Mesendoderm (in vitro differentiated cells): ENCODE results near the gene SPATA13.

Experiments used
- DNase-seq: peaks from one replicate; pipeline ENCODE4 v3.0.0; 2013
- H2AK5ac ChIP-seq: 2 replicates; pipeline ENCODE4 v1.6.1; 2013; ENCODE audit warnings: low read length, inconsistent platforms
- H2BK120ac ChIP-seq: 2 replicates; pipeline ENCODE4 v1.6.1; 2013; ENCODE audit warnings: low read depth, mild to moderate bottlenecking, low read length, moderate library complexity, mixed read lengths
- H2BK15ac ChIP-seq: replicated peaks from 2 replicates; pipeline ENCODE4 v1.6.1; 2013; ENCODE audit warnings: low read depth, mild to moderate bottlenecking, moderate library complexity
- H2BK5ac ChIP-seq: 2 replicates; pipeline ENCODE4 v1.6.1; 2013; ENCODE audit warnings: low read length, inconsistent platforms
- H3K18ac ChIP-seq: 2 replicates; pipeline ENCODE4 v1.6.1; 2013; ENCODE audit warnings: mild to moderate bottlenecking, low read length, mixed read lengths
- H3K23ac ChIP-seq: one replicate; pipeline ENCODE4 v1.6.1; 2013; ENCODE audit warnings: low read length
- H3K27ac ChIP-seq: 2 replicates; pipeline ENCODE4 v1.5.1; 2013; ENCODE audit warnings: low read depth, mild to moderate bottlenecking, inconsistent platforms, low read length, moderate library complexity
- H3K27me3 ChIP-seq: 2 replicates; pipeline ENCODE4 v1.6.1; 2013; ENCODE audit warnings: low read length, control low read depth, mild to moderate bottlenecking, inconsistent platforms; ENCODE audit not compliant: insufficient read depth, poor library complexity
- H3K36me3 ChIP-seq: 2 replicates; pipeline ENCODE4 v1.6.1; 2013; ENCODE audit warnings: low read length, inconsistent platforms; ENCODE audit not compliant: control insufficient read depth, insufficient read depth
- H3K4ac ChIP-seq: one replicate; pipeline ENCODE4 v1.6.1; 2013; ENCODE audit warnings: low read depth, mild to moderate bottlenecking, low read length, moderate library complexity
- H3K4me1 ChIP-seq: 2 replicates; pipeline ENCODE4 v1.6.1; 2013; ENCODE audit warnings: low read depth, low read length, inconsistent platforms; ENCODE audit not compliant: control insufficient read depth
- H3K4me2 ChIP-seq: 2 replicates; pipeline ENCODE4 v1.6.1; 2013; ENCODE audit warnings: low read length
- H3K4me3 ChIP-seq: 2 replicates; pipeline ENCODE4 v1.5.1; 2013; ENCODE audit warnings: mild to moderate bottlenecking, low read length
- H3K56ac ChIP-seq: one replicate; pipeline ENCODE4 v1.6.1; 2013; ENCODE audit warnings: low read length
- H3K79me1 ChIP-seq: 2 replicates; pipeline ENCODE4 v1.6.1; 2013; ENCODE audit warnings: low read length, inconsistent platforms
- H3K79me2 ChIP-seq: 2 replicates; pipeline ENCODE4 v1.6.1; 2013; ENCODE audit warnings: mild to moderate bottlenecking, low read length; ENCODE audit not compliant: control insufficient read depth, insufficient read depth
- H3K9ac ChIP-seq: 2 replicates; pipeline ENCODE4 v1.6.1; 2013; ENCODE audit warnings: low read length, inconsistent platforms
- H4K5ac ChIP-seq: one replicate; pipeline ENCODE4 v1.6.1; 2013; ENCODE audit warnings: low read length
- H4K8ac ChIP-seq: one replicate; pipeline ENCODE4 v1.6.1; 2013; ENCODE audit warnings: low read depth, mild to moderate bottlenecking, control low read depth, low read length, moderate library complexity
- WGBS: extraction: QIAGEN DNeasy Blood & Tissue Kit; methylation state at CpG from one replicate; pipeline ENCODE4 v1.1.7; 2013; ENCODE audit warnings: low lambda C conversion rate, missing lambda C conversion rate; ENCODE audit not compliant: insufficient coverage; ENCODE audit errors: extremely low coverage; 5-methylcytosine and 5-hydroxymethylcytosine counted together

SPATA13 gene

DNA sequence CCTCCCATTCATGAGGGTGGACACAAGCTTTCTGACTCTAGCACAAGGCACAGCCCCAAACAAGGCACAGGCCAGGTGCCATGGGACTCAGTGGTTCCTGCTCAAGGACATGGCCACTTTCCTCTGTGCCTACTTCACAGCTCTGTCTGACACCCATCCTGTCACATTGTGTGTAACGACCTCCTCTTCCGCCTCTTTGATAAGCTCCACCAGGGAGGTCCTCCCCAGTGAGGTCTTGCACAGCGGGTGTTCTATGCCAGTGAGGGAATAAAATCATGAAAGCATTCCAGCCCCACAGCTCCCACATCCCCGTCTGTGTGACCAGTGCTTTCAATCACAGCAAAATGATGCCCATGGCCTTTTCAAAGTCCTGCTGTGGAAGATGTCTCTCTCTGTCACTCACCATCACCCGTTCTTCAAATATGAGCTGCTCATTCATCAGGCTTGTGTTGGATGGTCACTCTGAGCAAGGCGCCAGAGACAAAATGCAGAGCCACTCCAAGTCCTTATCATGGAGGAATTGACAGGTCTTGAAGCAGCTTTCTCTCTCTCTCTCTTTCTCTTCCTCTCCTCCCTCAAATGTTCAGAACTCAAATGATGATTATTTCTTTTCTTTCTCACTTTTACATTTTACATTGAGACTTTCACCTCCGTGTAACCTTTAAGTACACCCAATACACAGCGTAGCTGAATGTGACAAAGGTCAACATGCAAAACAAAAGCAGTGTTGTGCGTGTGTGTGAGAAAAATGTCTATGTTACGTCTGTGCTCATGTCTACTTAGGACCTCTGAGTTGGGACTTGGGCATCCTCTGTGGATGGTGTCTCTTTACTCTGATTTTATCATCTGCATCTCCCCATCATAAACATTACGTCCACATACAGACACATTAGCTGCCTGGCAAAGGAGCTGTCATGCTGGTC is 8.0 kb upstream of the SPATA13 start:
- H3K27me3 ChIP-seq = no peaks in the 10 kb centered on the region
- no peak overlapping the region for H2BK120ac ChIP-seq
- H3K56ac ChIP-seq = peak overlapping the region; percentile 27
- no peaks in the 10 kb centered on the region for H3K79me2 ChIP-seq
- no peak overlapping the region for H2BK15ac ChIP-seq
- H3K27ac ChIP-seq = no peak overlapping the region
- H3K4me2 ChIP-seq = no peak overlapping the region
- peak overlapping the region; percentile 44 for H2BK5ac ChIP-seq
- WGBS = no CpG with 5 or more reads among the region's 11 CpGs
- no peak overlapping the region for H4K5ac ChIP-seq
- H3K36me3 ChIP-seq = no peaks in the 10 kb centered on the region
- peaks cover 20% of the 10 kb centered on the region for H3K4me1 ChIP-seq
- no peak overlapping the region for H3K9ac ChIP-seq
- peak overlapping the region; percentile 10 for H3K18ac ChIP-seq
- H3K23ac ChIP-seq = peak overlapping the region; percentile 30
- no peaks in the 10 kb centered on the region for H3K79me1 ChIP-seq
- peak overlapping the region; percentile 40 for H2AK5ac ChIP-seq
- peak overlapping the region; percentile 49 for H3K4ac ChIP-seq
- peak; percentile 79 for DNase-seq
- no peak overlapping the region for H3K4me3 ChIP-seq
- no peak overlapping the region for H4K8ac ChIP-seq

DNA sequence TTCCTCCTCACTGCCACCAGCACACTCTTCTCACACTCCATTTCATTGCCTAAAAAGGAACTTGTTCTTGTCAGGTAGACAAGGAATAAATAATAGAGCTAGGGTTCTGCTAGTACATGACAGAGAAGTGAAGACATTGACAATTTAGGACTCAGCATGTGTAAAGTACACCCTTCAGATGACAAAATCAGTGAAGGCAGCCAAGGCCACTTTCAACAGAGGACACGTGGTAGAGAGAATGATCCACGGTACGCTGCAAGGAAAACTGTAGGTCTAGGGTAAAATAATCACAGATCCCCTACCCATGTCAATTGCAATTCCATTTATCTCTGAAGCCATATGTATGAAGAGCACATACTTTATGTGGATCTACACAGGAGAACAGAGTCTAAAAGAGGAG is 7.2 kb upstream of the SPATA13 start:
- no peaks in the 10 kb centered on the region for H3K79me2 ChIP-seq
- peak overlapping the region; percentile 35 for H3K56ac ChIP-seq
- H4K8ac ChIP-seq = no peak overlapping the region
- no peak overlapping the region for H2BK15ac ChIP-seq
- no CpG with 5 or more reads among the region's 3 CpGs for WGBS
- H3K23ac ChIP-seq = no peak overlapping the region
- H3K4me1 ChIP-seq = peaks cover 20% of the 10 kb centered on the region
- H3K4me3 ChIP-seq = no peak overlapping the region
- peak overlapping the region; percentile 36 for H2BK5ac ChIP-seq
- no peak overlapping the region for H4K5ac ChIP-seq
- no peaks in the 10 kb centered on the region for H3K36me3 ChIP-seq
- H3K79me1 ChIP-seq = no peaks in the 10 kb centered on the region
- H3K4ac ChIP-seq = no peak overlapping the region
- H2BK120ac ChIP-seq = no peak overlapping the region
- no peaks in the 10 kb centered on the region for H3K27me3 ChIP-seq
- no peak overlapping the region for H3K4me2 ChIP-seq
- H2AK5ac ChIP-seq = peak overlapping the region; percentile 18
- no peak overlapping the region for H3K27ac ChIP-seq
- no peak overlapping the region for H3K9ac ChIP-seq
- DNase-seq = no peak
- H3K18ac ChIP-seq = no peak overlapping the region

DNA sequence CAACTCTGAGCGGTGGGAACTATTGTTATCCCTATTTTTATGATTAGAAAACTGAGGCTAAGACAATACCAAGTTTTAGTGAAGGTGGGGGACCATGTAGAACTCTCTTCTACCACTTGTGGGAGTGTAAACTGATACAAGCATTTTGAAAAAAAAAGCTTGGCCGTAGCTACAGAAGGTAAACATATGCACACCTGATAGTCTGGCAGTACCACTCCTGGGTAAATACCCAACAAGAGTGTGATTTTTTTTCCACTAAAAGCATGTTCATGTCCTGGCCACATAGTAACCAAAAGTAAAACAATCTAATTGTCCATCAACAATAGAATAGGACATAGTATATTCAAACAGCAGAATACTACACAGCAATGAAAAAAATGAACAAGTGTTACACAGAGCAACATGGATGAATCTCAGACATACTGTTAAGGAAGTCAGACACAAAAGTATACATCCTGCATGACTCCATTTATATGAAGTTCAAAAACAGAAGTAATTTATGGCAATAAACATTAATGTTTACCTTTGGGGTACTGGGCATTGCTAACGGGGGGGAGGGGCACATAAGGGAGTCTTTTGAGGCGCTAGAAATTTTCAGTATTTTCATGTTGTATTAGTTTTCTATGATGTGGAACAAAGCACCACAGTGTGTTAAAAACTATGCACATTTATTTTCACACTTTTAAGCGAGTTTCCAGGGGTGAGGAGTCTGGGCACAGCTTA is 6.4 kb upstream of the SPATA13 start:
- Histone ChIP-seq H2AK5ac (no peak overlapping the region), H3K79me1 (no peaks in the 10 kb centered on the region), H3K56ac (no peak overlapping the region), H3K27ac (no peak overlapping the region), H4K8ac (no peak overlapping the region), H3K79me2 (no peaks in the 10 kb centered on the region), H3K4ac (no peak overlapping the region), H3K4me1 (peaks cover 13% of the 10 kb centered on the region), H3K4me3 (no peak overlapping the region), H3K4me2 (no peak overlapping the region), H3K36me3 (no peaks in the 10 kb centered on the region), H2BK5ac (no peak overlapping the region), H2BK120ac (no peak overlapping the region), H4K5ac (no peak overlapping the region), H3K23ac (no peak overlapping the region), H3K9ac (no peak overlapping the region), H2BK15ac (no peak overlapping the region), H3K18ac (peak overlapping the region; percentile 34), H3K27me3 (no peaks in the 10 kb centered on the region)
- DNase-seq = no peak
- WGBS = no CpG with 5 or more reads among the region's 5 CpGs

DNA sequence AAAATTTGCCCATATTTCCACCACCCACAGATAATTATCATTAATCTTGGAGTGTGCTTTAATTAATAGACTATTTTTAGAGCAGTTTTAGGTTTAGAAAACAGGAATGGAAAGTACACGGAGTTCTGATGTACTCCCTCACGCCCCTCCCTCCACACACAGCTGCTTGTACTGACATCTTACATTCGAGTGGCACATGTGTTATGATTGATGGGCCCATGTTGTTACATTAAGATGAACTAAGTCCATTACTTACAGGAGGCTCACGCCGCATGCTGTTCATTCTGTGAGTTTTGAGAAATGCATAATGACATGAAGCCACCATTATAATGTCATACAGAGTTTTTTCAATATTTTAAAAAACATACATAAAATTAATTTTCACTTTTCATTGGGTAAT is 1.2 kb upstream of the SPATA13 start:
- DNase-seq = no peak
- Histone ChIP-seq H3K36me3 (no peaks in the 10 kb centered on the region), H3K4me2 (no peak overlapping the region), H3K56ac (no peak overlapping the region), H3K18ac (no peak overlapping the region), H3K27me3 (no peaks in the 10 kb centered on the region), H2BK5ac (no peak overlapping the region), H2BK120ac (no peak overlapping the region), H3K79me2 (peaks cover 27% of the 10 kb centered on the region), H2AK5ac (no peak overlapping the region), H3K23ac (no peak overlapping the region), H4K5ac (no peak overlapping the region), H3K27ac (no peak overlapping the region), H3K9ac (no peak overlapping the region), H4K8ac (no peak overlapping the region), H3K4ac (no peak overlapping the region), H3K4me1 (no peaks in the 10 kb centered on the region), H2BK15ac (no peak overlapping the region), H3K79me1 (peaks cover 9% of the 10 kb centered on the region), H3K4me3 (no peak overlapping the region)
- WGBS = no CpG with 5 or more reads among the region's 5 CpGs

DNA sequence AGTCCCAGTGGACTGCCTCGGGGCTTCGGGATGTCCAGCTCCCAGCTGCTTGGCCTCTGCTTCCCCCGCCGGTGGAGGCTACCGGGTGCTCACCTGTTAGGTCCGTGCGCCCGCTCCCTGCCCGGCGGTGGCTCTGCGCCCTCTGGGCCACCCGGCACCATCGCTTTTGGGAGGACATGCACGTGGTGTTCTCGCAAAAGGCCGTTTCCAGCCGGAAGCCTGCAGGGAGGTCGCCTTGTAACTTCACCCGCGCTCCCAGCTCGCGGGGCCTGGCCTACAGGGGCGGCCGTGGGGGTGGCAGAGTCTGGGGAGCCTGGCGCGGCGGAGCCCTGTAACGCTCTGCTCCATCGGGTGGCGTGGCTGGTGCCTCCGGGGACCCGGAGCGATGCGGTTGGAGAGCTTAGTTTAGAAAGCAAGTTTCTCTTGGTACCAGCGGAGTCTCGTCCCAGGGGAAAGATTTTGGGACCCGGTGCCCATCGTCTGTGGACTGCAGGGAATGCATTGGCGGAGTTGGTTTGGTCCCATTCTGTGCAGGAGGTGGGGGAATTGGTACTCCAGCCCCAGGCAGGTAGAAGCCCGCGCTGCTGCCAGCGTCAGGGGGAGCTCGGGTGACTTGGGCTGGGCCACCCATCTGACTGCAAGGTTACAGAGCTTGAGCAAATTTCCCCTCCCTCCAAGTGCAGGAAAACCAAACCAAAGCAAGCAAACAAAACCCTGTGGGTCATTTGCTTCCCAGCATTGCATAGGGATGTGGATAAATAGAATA is 673 bp downstream of the SPATA13 start:
- Histone ChIP-seq H3K23ac (peak overlapping the region; percentile 18), H3K27ac (peak overlapping the region; percentile 15)
- DNase-seq = peak; percentile 44

More for the DNA sequence above, 673 bp downstream of the SPATA13 start:
- peak overlapping the region; percentile 58 for H3K4me2 ChIP-seq
- H4K8ac ChIP-seq = no peak overlapping the region
- H3K9ac ChIP-seq = peak overlapping the region; percentile 86
- no peak overlapping the region for H2BK15ac ChIP-seq
- no CpG with 5 or more reads among the region's 43 CpGs for WGBS
- peak overlapping the region; percentile 91 for H3K56ac ChIP-seq
- peak overlapping the region; percentile 75 for H3K4me3 ChIP-seq
- H3K4me1 ChIP-seq = no peaks in the 10 kb centered on the region
- peaks cover 39% of the 10 kb centered on the region for H3K79me2 ChIP-seq
- H3K4ac ChIP-seq = no peak overlapping the region
- no peak overlapping the region for H2BK5ac ChIP-seq
- no peak overlapping the region for H4K5ac ChIP-seq
- H2BK120ac ChIP-seq = no peak overlapping the region
- H3K79me1 ChIP-seq = peaks cover 17% of the 10 kb centered on the region
- H3K18ac ChIP-seq = peak overlapping the region; percentile 54
- no peaks in the 10 kb centered on the region for H3K36me3 ChIP-seq
- no peaks in the 10 kb centered on the region for H3K27me3 ChIP-seq
- no peak overlapping the region for H2AK5ac ChIP-seq
